Panc1 (cell line): ENCODE data around the gene TSPAN3. TPM values are rescaled to one million over a fixed set of nuclear protein-coding genes. Genes with fewer than 3 reads are reported as not detected.

Experiments used
- ATAC-seq: fragments of 200-7000 bp; cut with Tn5 transposase; 2 replicates; pipeline ENCODE4 v1.9.1; 2020; ENCODE audit warnings: mild to moderate bottlenecking, moderate library complexity
- BruUV-seq: library from RNA; stranded (reverse); fragments of 400-500 nt; replicated peaks from 2 replicates; lab custom pipeline; 2021; lab: Mats Ljungman, UMichigan
- CTCF ChIA-PET: fragments of 300-600 bp; sonication (Branson Sonifier 250); formaldehyde crosslinking; loops from one replicate; lab custom pipeline; 2022; ENCODE audit warnings: antibody characterized with exemption; lab: Charles Lee
- POLR2A ChIA-PET: fragments of 300-600 bp; sonication (Branson Sonifier 250); formaldehyde crosslinking; loops from one replicate; lab custom pipeline; 2022; ENCODE audit warnings: antibody characterized with exemption; lab: Charles Lee
- DNase-seq: peaks from one replicate; pipeline ENCODE4 v3.0.0-alpha.2; 2010; ENCODE audit warnings: low read depth, low spot score
- H3K27ac ChIP-seq: 2 replicates; pipeline ENCODE4 v1.5.1; 2011; ENCODE audit warnings: mild to moderate bottlenecking, low read length, inconsistent platforms
- H3K27me3 ChIP-seq: fragments of 200-500 bp; sonication (Bioruptor generic); 2 replicates; pipeline ENCODE4 v1.6.0; 2014; ENCODE audit warnings: low read length, inconsistent platforms; ENCODE audit not compliant: control insufficient read depth, insufficient read depth
- H3K36me3 ChIP-seq: fragments of 200-500 bp; sonication (Bioruptor generic); 2 replicates; pipeline ENCODE4 v1.5.1; 2014; ENCODE audit warnings: inconsistent platforms, mild to moderate bottlenecking, low read length, moderate library complexity; ENCODE audit not compliant: control insufficient read depth, insufficient read depth
- H3K4me1 ChIP-seq: 2 replicates; pipeline ENCODE4 v1.5.1; 2011; ENCODE audit warnings: inconsistent platforms, mild to moderate bottlenecking, low read length, moderate library complexity; ENCODE audit not compliant: control insufficient read depth, insufficient read depth
- H3K4me3 ChIP-seq, 2 experiments: 2 replicates each; pipeline ENCODE4 v1.5.1; 2011 to 2012; ENCODE audit warnings: low read depth in 2 of 2, low read length in 2 of 2, mild to moderate bottlenecking in 2 of 2, inconsistent platforms in 1 of 2, moderate library complexity in 1 of 2
- H3K9me3 ChIP-seq: fragments of 200-500 bp; sonication (Bioruptor generic); 2 replicates; pipeline ENCODE4 v1.5.1; 2014; ENCODE audit warnings: low read depth, mild to moderate bottlenecking, inconsistent platforms, low read length, moderate library complexity; ENCODE audit not compliant: control insufficient read depth, insufficient read depth
- POLR2AphosphoS5 ChIP-seq: IDR thresholded peaks from 2 replicates; pipeline ENCODE4 v1.6.1; 2012; ENCODE audit warnings: mild to moderate bottlenecking, low read depth, low read length, moderate library complexity
- SIN3A ChIP-seq: IDR thresholded peaks from 2 replicates; pipeline ENCODE4 v1.6.1; 2012; ENCODE audit warnings: low read depth, mild to moderate bottlenecking, low read length, moderate library complexity, borderline replicate concordance; ENCODE audit not compliant: insufficient read depth
- TCF7L2 ChIP-seq: IDR thresholded peaks from 2 replicates; pipeline ENCODE4 v1.6.1; 2011; ENCODE audit warnings: mild to moderate bottlenecking, low read depth, low read length, inconsistent platforms
- in situ Hi-C: cut with HindIII; loops from 2 replicates; pipeline ENCODE4 v1.10.0; 2016; ENCODE audit warnings: low sequenced_read_pairs, low pct_unique_long_range_greater_than_20kb
- intact Hi-C: fragments of 100-400 bp; cut with micrococcal nuclease; formaldehyde crosslinking; loops from one replicate; pipeline ENCODE4 v1.10.0; 2022; ENCODE audit not compliant: unreplicated experiment
- total RNA-seq: library from RNA; stranded (reverse); gene quantifications from one replicate; pipeline ENCODE4 v1.2.1, GENCODE V29; 2021; ENCODE audit not compliant: unreplicated experiment
- TF ChIP-seq, protein P1 (sequence below): fragments of 450-650 bp; IDR thresholded peaks from 2 replicates; pipeline ENCODE4 v1.5.1; 2017; ENCODE audit warnings: mild to moderate bottlenecking
- TF ChIP-seq, protein P2 (sequence below), 2 experiments: IDR thresholded peaks; 2 replicates each; pipeline ENCODE4 v1.6.1; 2011 to 2012; ENCODE audit warnings: low read depth in 2 of 2, control low read depth in 1 of 2, low read length in 1 of 2, mild to moderate bottlenecking in 1 of 2, moderate library complexity in 1 of 2; ENCODE audit not compliant: insufficient read depth in 1 of 2

The TSPAN3 gene
- total RNA-seq, 1 experiment from 2014 or later, result 130 TPM

DNA sequence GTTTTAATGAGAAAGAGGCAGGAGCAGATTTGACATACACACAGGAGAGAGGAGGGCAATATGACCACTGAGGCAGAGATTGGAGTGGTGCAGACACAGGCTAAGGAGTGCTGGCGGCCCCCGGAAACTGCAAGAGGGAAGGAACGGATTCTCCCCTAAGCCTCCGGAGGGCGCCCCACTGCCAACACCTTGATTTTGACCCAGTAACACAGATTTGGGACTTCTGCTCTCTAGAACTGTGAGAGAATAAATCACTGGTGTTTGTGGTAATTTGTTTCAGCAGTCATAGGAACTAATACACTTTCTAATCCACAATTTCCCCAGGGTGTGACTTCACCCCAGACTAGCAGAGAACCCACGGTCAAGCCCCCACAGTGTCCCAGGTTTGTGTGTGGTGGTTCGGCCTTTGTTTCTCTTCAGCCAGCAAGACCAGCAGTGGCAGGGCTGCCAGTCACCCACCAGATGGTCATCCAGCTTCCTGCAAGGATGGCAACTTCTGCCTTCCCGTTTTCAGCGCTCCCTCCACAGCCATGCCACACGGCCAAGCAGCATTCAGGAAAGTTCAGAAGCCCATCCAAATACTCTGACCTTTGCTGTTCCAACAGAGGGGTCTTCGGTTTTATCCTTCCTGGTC, 23.6 kb upstream of the TSPAN3 start:
- ATAC-seq, result no peak
- intact Hi-C loops, result no loop called here
- POLR2A ChIA-PET, result interaction anchor here (0.9 kb wide), 1 partner anchor 23 kb away, joined by 3 read pairs; the partner anchor contains the start of gene TSPAN3

DNA sequence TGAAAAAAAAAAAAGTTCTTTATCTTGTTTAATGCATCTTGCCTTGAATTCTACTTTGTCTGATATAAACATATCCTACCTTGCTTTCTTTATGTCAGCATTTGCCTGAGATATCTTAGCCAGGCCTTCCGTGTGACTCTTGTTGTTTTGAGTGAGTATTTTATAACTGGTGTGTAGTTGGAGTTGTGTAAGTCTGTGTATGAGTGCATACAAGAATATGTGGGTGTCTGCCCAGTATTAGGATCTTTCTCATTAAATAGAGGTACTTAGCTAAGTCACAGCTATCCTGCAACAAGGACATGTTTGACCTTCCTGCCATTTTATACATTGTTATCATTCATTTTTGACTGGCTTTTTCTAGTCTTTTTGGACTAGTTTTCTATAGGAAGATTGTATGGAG, 22.5 kb upstream of the TSPAN3 start:
- DNase-seq, result no peak
- H3K36me3 ChIP-seq, result no peaks in the 10 kb centered on the region
- TF ChIP-seq SIN3A, result no peak
- no peak for TF ChIP-seq POLR2AphosphoS5
- TF ChIP-seq, protein P1, sequence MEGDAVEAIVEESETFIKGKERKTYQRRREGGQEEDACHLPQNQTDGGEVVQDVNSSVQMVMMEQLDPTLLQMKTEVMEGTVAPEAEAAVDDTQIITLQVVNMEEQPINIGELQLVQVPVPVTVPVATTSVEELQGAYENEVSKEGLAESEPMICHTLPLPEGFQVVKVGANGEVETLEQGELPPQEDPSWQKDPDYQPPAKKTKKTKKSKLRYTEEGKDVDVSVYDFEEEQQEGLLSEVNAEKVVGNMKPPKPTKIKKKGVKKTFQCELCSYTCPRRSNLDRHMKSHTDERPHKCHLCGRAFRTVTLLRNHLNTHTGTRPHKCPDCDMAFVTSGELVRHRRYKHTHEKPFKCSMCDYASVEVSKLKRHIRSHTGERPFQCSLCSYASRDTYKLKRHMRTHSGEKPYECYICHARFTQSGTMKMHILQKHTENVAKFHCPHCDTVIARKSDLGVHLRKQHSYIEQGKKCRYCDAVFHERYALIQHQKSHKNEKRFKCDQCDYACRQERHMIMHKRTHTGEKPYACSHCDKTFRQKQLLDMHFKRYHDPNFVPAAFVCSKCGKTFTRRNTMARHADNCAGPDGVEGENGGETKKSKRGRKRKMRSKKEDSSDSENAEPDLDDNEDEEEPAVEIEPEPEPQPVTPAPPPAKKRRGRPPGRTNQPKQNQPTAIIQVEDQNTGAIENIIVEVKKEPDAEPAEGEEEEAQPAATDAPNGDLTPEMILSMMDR, result no peak
- TF ChIP-seq TCF7L2, result no peak
- TF ChIP-seq, protein P2, sequence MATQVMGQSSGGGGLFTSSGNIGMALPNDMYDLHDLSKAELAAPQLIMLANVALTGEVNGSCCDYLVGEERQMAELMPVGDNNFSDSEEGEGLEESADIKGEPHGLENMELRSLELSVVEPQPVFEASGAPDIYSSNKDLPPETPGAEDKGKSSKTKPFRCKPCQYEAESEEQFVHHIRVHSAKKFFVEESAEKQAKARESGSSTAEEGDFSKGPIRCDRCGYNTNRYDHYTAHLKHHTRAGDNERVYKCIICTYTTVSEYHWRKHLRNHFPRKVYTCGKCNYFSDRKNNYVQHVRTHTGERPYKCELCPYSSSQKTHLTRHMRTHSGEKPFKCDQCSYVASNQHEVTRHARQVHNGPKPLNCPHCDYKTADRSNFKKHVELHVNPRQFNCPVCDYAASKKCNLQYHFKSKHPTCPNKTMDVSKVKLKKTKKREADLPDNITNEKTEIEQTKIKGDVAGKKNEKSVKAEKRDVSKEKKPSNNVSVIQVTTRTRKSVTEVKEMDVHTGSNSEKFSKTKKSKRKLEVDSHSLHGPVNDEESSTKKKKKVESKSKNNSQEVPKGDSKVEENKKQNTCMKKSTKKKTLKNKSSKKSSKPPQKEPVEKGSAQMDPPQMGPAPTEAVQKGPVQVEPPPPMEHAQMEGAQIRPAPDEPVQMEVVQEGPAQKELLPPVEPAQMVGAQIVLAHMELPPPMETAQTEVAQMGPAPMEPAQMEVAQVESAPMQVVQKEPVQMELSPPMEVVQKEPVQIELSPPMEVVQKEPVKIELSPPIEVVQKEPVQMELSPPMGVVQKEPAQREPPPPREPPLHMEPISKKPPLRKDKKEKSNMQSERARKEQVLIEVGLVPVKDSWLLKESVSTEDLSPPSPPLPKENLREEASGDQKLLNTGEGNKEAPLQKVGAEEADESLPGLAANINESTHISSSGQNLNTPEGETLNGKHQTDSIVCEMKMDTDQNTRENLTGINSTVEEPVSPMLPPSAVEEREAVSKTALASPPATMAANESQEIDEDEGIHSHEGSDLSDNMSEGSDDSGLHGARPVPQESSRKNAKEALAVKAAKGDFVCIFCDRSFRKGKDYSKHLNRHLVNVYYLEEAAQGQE (IDR thresholded peaks at IDR 0.05; ENCODE audit: insufficient read depth in 1 of 2, low read depth in 2 of 2, low read length in 1 of 2), result no peak
- ChIA-PET POLR2A (interaction anchor here (0.7 kb wide), 1 partner anchor 56 kb away, joined by 23 read pairs; no protein-coding TSS in a partner anchor), CTCF (interaction anchor here (0.7 kb wide), 2 partner anchors 152 to 690 kb away, joined by 5 to 7 read pairs; no protein-coding TSS in a partner anchor)
- H3K4me1 ChIP-seq, result no peaks in the 10 kb centered on the region
- in situ Hi-C loops, result no loop called here
- H3K4me3 ChIP-seq, result no peak overlapping the region
- no peaks in the 10 kb centered on the region for H3K9me3 ChIP-seq
- ATAC-seq, result no peak
- BruUV-seq, result no TSS peak
- no peaks in the 10 kb centered on the region for H3K27me3 ChIP-seq
- no peak overlapping the region for H3K27ac ChIP-seq
- intact Hi-C loops, result no loop called here

More for the DNA sequence above, 23.6 kb upstream of the TSPAN3 start:
- in situ Hi-C loops, result no loop called here
- DNase-seq, result no peak
- Histone ChIP-seq H3K27ac (no peak overlapping the region), H3K36me3 (no peaks in the 10 kb centered on the region), H3K9me3 (no peaks in the 10 kb centered on the region), H3K4me3 (no peak overlapping the region), H3K4me1 (no peaks in the 10 kb centered on the region), H3K27me3 (no peaks in the 10 kb centered on the region)
- TF ChIP-seq TCF7L2 (no peak), POLR2AphosphoS5 (no peak), SIN3A (no peak)
- TF ChIP-seq, protein P1, result peak; percentile 66; the same call in 1 of the 2 replicates
- TF ChIP-seq, protein P2 (IDR thresholded peaks at IDR 0.05; ENCODE audit: insufficient read depth in 1 of 2, low read depth in 2 of 2, low read length in 1 of 2), result no peak
- CTCF ChIA-PET, result interaction anchor here (0.7 kb wide), 1 partner anchor 471 kb away, joined by 3 read pairs; no protein-coding TSS in a partner anchor
- no TSS peak for BruUV-seq
